ENCODE data around the gene ALPG. TPM values are rescaled to one million over a fixed set of nuclear protein-coding genes. Genes with fewer than 3 reads are reported as not detected.

Gene ALPG
- total and polyA plus RNA-seq, 2 of the 4 experiments (the other 2 are of a cell fraction): not detected

DNA sequence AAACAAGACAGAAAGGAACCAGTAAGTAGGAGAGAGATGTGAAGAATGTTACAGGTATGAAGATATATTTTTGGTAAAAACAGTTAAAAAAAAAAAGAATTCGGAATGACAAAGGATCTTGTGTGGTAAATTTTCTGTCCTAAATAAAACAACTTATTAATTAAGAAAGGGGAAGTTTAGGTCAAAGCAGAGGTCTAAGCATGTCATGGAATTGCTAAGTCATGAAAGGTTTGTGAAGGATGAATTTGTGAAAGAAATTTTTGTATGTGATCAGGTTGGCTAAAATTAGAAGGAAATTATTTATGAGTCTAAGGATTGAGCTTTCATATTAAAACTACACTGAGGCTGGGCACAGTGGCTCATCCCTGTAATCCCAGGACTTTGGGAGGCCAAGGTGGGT is 11.1 kb upstream of the ALPG start:
- no CpG with 5 or more reads among the region's 1 CpG for WGBS, 2 experiments (ENCODE audit: extremely low coverage in 2 of 2, insufficient read length in 1 of 2)
- BruUV-seq (replicated peaks): no TSS peak
- DNase-seq: no peak
- H3K27me3 ChIP-seq (ENCODE audit: control insufficient read depth, insufficient read depth, low read length): peaks cover 19% of the 10 kb centered on the region
- H4K8ac ChIP-seq (ENCODE audit: low read depth in 2 of 2, low read length in 2 of 2): 0 out of 4 replicates have a peak overlapping the region, but pooled peaks of 1 of the 2 experiments have one; percentile 42
- no peak overlapping the region for H2AK9ac ChIP-seq (replicated peaks; ENCODE audit: low read depth, low read length, poor library complexity)
- H3K14ac ChIP-seq (replicated peaks; ENCODE audit: low read depth, low read length): no peak overlapping the region
- H3K27ac ChIP-seq (ENCODE audit: insufficient read depth, low read length): no peak overlapping the region
- no peak overlapping the region for H3K9ac ChIP-seq (ENCODE audit: low read depth, low read length)
- H2BK5ac ChIP-seq (ENCODE audit: low read depth, low read length, poor library complexity, severe bottlenecking): no peak overlapping the region
- H2AK5ac ChIP-seq (ENCODE audit: low read depth, low read length): no peak overlapping the region
- in situ Hi-C loops (cut with MboI; ENCODE audit: low sequenced_read_pairs) (no loop called here), dilution Hi-C loops (cut with HindIII; ENCODE audit: low sequenced_read_pairs, unreplicated experiment) (no loop called here), intact Hi-C loops (cut with micrococcal nuclease) (no loop called here)
- no peaks in the 10 kb centered on the region for H3K36me3 ChIP-seq (ENCODE audit: control insufficient read depth, insufficient read depth, low read length)
- H2BK15ac ChIP-seq (ENCODE audit: low read depth, low read length): no peak overlapping the region
- POLR2A ChIA-PET (ENCODE audit: unreplicated experiment): no interaction called here
- no peak overlapping the region for H2BK120ac ChIP-seq (ENCODE audit: low read depth, low read length)
- no peaks in the 10 kb centered on the region for H3K9me3 ChIP-seq (ENCODE audit: control insufficient read depth, insufficient read depth, low read length)
- CTCF ChIA-PET: interaction anchor here (0.6 kb wide), 1 partner anchor 51 kb away, joined by 4 read pairs; no protein-coding TSS in a partner anchor
- H3K79me1 ChIP-seq (ENCODE audit: low read depth in 1 of 2, low read length in 2 of 2): no peaks in the 10 kb centered on the region
- H3K4me3 ChIP-seq (ENCODE audit: insufficient read depth, low read depth, low read length): no peak overlapping the region
- H3K23ac ChIP-seq (ENCODE audit: low read depth, low read length): no peak overlapping the region
- H2BK20ac ChIP-seq (ENCODE audit: low read depth, low read length): no peak overlapping the region
- H3K9me1 ChIP-seq (ENCODE audit: insufficient read depth, low read length): no peaks in the 10 kb centered on the region
- ATAC-seq (ENCODE audit: low read depth): no peak
- TF ChIP-seq NFE2L2 (IDR thresholded peaks at IDR 0.05; ENCODE audit: low read depth, low read length) (no peak), RFX5 (IDR thresholded peaks at IDR 0.05; ENCODE audit: low read depth, low read length) (no peak), MAZ (IDR thresholded peaks at IDR 0.05; ENCODE audit: borderline replicate concordance, low read depth, low read length) (no peak), MAFK (IDR thresholded peaks at IDR 0.05; ENCODE audit: low read depth, low read length) (no peak), CHD1 (IDR thresholded peaks at IDR 0.05; ENCODE audit: low read depth, low read length) (no peak), BHLHE40 (IDR thresholded peaks at IDR 0.05; ENCODE audit: low read depth, low read length) (no peak), FOS (IDR thresholded peaks at IDR 0.05; ENCODE audit: low read depth, low read length) (no peak), RCOR1 (IDR thresholded peaks at IDR 0.05; ENCODE audit: insufficient replicate concordance, low read length) (no peak), SMC3 (IDR thresholded peaks at IDR 0.05; ENCODE audit: low read depth, low read length) (no peak), RAD21 (IDR thresholded peaks at IDR 0.05; ENCODE audit: low read length) (no peak), POLR2A (IDR thresholded peaks at IDR 0.05; ENCODE audit: low read depth, low read length) (no peak), MXI1 (IDR thresholded peaks at IDR 0.05; ENCODE audit: borderline replicate concordance, low read depth, low read length) (no peak), CEBPB (IDR thresholded peaks at IDR 0.05; ENCODE audit: low read depth, low read length) (no peak)
- TF ChIP-seq, protein P1, sequence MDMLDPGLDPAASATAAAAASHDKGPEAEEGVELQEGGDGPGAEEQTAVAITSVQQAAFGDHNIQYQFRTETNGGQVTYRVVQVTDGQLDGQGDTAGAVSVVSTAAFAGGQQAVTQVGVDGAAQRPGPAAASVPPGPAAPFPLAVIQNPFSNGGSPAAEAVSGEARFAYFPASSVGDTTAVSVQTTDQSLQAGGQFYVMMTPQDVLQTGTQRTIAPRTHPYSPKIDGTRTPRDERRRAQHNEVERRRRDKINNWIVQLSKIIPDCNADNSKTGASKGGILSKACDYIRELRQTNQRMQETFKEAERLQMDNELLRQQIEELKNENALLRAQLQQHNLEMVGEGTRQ (IDR thresholded peaks at IDR 0.05; ENCODE audit: low read depth, low read length): no peak
- TF ChIP-seq, protein P2, sequence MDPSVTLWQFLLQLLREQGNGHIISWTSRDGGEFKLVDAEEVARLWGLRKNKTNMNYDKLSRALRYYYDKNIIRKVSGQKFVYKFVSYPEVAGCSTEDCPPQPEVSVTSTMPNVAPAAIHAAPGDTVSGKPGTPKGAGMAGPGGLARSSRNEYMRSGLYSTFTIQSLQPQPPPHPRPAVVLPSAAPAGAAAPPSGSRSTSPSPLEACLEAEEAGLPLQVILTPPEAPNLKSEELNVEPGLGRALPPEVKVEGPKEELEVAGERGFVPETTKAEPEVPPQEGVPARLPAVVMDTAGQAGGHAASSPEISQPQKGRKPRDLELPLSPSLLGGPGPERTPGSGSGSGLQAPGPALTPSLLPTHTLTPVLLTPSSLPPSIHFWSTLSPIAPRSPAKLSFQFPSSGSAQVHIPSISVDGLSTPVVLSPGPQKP (IDR thresholded peaks at IDR 0.05; ENCODE audit: borderline replicate concordance, low read depth, low read length): no peak
- TF ChIP-seq, protein P3, sequence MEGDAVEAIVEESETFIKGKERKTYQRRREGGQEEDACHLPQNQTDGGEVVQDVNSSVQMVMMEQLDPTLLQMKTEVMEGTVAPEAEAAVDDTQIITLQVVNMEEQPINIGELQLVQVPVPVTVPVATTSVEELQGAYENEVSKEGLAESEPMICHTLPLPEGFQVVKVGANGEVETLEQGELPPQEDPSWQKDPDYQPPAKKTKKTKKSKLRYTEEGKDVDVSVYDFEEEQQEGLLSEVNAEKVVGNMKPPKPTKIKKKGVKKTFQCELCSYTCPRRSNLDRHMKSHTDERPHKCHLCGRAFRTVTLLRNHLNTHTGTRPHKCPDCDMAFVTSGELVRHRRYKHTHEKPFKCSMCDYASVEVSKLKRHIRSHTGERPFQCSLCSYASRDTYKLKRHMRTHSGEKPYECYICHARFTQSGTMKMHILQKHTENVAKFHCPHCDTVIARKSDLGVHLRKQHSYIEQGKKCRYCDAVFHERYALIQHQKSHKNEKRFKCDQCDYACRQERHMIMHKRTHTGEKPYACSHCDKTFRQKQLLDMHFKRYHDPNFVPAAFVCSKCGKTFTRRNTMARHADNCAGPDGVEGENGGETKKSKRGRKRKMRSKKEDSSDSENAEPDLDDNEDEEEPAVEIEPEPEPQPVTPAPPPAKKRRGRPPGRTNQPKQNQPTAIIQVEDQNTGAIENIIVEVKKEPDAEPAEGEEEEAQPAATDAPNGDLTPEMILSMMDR (conservative IDR thresholded peaks at IDR 0.05; ENCODE audit: low read depth, low read length): no peak
- H3K56ac ChIP-seq (ENCODE audit: extremely low read depth, insufficient read depth, low read length): no peak overlapping the region
- no peaks in the 10 kb centered on the region for H4K20me1 ChIP-seq (ENCODE audit: insufficient read depth, low read length)
- H2AFZ ChIP-seq (replicated peaks; ENCODE audit: low read length, poor library complexity): no peak overlapping the region
- no peak overlapping the region for H3K4ac ChIP-seq (ENCODE audit: low read depth, low read length)
- no peak overlapping the region for H4K91ac ChIP-seq (ENCODE audit: insufficient read depth, low read depth, low read length)
- H3K4me2 ChIP-seq (ENCODE audit: low read depth, low read length): no peak overlapping the region
- no peak overlapping the region for H4K5ac ChIP-seq (ENCODE audit: low read depth, low read length)
- H3K4me1 ChIP-seq (ENCODE audit: control insufficient read depth, insufficient read depth, low read length): no peaks in the 10 kb centered on the region
- no peak overlapping the region for H3K18ac ChIP-seq (ENCODE audit: low read depth, low read length)
